ENCODE results near the gene LRRC18.

Gene LRRC18

DNA sequence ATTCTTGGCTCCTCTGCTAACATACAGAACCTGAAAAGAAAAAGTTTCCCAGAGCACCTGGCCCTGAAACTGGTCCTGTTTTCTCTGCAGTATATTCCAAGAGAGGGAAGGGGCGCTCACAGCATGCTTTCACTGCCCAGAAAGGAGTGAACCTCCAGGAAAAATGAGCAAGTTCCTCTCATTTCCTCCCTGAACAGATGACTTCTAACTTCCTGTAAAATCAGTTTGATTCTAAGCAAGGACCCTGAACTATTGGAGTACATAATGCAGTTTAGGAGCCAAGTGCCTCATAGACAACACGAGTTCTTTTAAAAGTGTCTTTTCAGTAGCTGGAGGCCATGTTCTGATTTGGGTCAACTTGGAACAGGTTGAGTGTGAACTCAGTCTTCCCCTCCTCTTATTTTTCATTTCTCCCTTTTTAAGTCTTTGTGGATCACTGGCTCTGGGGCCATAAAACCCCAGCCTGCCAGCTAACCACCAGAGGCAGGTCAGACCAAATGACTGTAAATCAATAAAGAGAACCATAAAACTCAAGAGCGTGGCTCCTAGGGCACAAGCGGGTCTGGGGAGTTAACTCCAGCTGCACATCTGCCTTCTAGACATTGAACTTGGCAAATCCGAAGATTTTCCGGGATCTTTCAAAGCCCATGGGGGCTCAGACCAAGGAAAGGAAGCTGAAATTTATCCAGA, 5.9 kb upstream of the LRRC18 start:
- no peak for DNase-seq

- no peak for DNase-seq
These were observed 4.5 kb upstream of the LRRC18 start for GRCh38 chr10:48944171-48944570.

GRCh38 chr10:48943096-48943495, 3.5 kb upstream of the LRRC18 start:
- no peak for DNase-seq

GRCh38 chr10:48941427-48942075, 1.9 kb upstream of the LRRC18 start:
- DNase-seq = no peak

DNA sequence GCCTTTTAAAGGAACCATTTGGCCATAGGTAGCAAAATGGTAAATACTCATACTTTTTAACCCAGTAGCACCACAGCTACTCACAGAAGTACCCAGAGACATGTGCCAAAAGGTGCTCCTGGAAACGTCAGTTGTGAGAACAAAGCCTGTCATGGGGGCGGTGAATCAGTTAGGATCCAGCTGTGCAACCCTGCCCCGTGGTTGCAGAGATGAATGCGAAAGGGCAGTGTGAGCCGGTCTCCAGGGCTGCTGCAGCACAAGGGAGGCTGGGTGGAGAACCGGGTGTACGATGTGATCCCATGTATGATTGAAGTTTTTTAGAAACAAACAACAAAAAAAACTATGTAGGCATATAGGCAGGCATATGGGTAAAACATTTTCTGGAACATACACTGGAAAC, 1.3 kb upstream of the LRRC18 start:
- no peak for DNase-seq

DNA sequence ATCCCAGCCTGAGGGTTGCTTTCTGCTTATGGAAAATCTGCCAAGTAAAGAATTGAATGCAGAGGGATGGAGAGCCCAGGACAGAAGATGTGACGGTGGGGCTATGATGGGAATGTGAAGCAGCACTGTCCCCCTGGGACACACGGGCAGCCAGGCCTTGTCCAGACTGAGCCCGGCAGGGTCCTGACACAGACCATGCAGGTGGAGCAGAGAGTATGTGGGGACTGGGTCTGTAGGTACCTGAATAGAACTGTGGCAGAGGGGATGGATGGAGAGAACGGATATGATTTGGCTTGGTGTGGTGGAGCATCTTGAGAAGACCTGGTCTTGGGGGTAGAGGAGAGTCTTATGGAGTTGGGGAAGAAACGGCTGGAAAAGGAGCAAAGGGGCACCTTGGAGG, 732 bp upstream of the LRRC18 start:
- no peak for DNase-seq

DNA sequence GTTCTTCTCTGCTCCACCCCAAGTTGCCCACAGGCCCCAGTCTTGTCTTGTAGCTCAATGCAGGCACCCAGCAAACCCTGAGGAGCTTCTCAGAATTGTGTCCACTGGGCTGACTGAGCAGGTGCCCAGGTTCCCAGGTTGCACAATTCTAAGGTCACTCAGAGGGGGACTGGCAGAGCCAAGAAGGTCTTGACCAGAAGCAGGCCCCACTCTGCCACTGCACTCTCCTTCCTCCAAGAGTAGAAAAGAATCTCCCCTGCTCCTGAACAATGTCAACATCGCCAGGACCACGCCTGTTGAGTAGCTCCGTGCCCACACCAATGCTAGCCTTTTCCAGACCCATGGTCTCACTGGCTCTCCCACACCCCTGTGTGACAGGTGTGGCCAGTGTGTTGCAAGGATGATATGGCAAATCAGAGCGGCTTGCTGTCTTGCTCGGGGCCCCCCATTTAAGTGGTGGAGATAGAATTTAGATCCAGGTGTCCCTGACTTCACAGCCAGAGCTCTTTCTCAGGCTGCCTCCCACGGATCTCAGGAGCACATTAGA, 577 bp downstream of the LRRC18 start:
- DNase-seq = no peak

GRCh38 chr10:48938281-48938680, 1.4 kb downstream of the LRRC18 start:
- DNase-seq = no peak

- DNase-seq = no peak
These were observed 1.8 kb downstream of the LRRC18 start for GRCh38 chr10:48937796-48938195.

- DNase-seq = no peak
These were observed 4.1 kb downstream of the LRRC18 start for GRCh38 chr10:48935577-48935976.

DNA sequence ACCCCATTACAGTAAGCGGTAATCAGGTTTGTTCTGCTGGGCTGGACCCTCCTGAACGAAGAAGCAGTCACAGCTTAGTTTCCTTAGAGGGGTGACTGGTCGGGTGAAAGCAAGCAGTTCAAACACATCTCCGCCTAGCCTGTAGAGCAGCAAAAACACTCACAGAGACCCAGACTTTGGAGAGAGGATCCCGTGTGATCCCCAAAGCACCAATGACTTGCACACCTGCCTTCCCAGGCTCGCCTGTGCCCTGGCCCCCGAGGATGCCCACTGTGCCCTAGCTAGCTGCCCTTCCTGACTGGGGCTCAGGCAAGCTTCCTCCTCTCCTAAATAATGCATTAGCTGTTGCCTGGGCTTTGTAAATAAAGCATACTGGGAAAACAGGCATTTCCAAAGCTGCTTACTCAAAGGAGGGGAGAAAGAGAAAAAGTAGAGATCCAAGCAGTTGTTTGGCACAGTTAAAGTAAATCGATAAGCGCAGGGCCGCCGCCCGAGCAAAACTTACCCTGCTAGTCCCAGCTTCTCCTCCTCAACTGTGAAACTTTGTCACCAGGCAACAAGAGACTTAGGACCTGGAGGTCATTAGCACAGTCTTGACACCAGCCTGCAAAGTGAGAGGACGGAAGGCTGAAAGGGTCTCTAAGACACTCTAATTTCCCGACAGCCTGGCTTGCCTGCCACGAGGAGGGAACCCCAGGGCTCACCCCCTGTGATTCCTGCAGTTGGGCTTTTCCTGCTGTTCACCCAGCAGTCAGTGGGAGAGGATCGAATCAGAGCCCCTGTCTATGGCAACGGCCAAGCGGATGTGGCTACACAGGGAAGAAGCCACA, 4.8 kb downstream of the LRRC18 start:
- DNase-seq = no peak

- no peak for DNase-seq
These were observed 6.6 kb downstream of the LRRC18 start for GRCh38 chr10:48932831-48933664.

GRCh38 chr10:48931188-48931587, 8.5 kb downstream of the LRRC18 start:
- DNase-seq = no peak

DNA sequence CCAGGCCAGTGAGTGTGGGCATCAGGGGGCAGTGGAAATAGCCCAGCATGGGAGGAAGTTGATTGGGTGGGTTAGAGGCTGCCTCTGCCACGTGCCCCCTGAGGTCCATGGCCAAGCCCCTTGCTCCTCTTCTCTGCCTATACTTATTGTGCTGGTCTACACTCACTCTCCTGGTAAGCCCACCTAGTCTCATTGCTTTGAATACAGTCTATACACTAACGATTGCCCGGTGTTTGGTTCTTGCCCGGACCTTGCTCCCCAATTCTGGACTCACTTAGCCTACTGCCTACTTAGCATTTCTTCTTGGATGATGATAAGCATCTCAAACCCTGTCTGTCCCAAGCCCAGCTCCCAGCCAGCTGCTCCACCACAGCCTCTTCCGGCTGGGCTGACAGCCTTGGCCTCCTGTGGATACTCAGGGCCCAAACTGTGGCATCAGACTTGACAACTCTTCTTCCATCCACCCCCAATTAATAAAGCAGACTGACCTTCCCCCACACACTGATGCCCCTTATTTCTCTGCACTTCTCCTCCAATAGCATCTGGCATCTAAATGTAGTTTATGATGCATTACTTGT, 10.1 kb downstream of the LRRC18 start:
- DNase-seq = no peak

DNA sequence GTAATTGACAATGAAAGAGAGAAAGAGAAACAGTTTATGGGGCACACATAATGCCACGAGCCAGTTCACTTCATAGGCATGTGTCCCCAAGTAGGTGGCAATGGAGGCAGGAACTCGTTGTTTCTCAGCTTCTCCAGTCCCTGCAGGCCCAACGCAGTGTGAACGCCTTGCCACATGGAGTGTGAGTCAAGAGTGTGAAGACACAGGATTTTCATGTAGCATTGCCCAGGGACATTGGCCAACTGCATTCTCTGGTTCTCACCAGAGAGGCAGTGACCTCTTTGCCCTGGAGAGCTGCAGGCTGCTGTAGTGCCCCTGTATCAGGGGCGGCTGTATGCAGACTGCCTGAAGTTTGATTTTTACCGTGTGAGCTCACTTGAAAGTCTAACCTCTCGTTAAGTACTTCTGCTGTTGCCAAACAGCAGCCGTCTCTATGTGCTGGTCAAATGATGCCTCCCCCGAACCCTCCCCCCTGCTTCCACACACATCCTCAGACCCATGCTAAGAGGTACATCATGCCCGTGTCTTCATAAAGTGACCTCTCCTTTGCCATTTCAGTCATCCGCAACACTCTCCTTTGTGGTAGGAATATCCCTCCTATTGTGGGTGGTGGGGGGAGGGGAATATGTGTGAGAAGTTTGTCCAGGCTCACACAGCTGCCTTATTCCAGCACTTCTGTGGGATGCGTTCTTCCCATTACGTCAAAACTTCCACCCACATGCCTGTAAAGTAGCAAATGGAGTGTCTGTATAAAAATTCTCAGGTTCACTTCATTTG, 12.7 kb downstream of the LRRC18 start:
- no peak for DNase-seq

DNA sequence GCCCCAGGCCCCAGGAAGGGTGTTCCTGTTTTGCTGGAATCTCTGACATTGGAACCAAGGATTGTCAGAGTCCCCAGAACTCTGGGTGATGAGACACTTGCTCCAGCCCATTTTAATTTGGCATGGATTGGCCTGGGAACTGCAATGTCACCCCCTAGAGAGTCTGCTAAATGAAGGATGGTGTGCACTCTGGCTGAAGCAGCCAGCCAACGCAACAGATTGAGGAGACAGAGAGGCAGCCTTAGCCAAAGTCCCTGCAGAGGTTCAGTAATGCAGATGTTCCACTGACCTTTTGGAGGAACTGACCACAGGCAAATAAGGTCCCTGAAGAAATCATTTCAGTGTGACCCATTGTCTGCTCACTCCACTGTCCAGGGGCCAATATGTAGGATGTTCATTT, 13.4 kb downstream of the LRRC18 start:
- no peak for DNase-seq

DNA sequence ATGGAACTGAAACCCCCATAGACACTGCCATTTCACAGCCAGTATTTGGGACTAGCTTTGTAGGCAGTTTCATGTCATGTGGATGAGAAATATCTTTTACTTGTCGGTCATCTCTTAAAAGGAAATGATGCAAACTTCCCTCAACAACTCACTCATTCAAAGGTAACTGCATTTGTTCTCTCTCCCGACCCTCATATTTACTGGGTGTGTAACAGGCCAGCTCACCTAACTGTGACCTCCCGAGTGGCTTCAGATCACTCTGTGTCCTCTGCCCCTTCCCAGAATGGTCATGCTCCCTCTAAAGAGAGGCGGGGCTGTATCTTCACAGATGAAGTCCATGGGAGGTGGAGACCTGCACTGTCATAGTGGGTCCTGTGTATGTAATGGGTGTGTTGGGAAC, 14.7 kb downstream of the LRRC18 start:
- no peak for DNase-seq

DNA sequence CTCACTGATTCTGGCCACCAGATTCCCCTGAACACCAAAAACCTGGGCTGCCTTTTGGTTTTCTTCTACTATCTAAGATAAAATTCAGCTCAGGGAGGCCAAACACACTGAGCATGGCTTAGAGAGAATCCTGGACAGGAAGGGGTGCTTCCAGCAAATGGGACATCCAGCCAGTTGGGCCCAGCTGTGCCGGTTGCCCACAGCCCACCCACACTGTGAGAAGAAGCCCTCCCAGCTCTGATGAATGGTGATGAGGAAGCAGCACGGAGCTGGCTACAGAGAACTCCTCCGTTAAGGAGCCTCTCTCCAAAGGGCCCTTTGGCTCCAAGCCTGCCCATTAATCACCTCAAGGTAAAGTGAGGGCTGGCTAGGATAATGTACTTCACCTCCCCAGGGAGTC, 15.9 kb downstream of the LRRC18 start:
- no peak for DNase-seq

- DNase-seq = no peak
These were observed 26.0 kb downstream of the LRRC18 start for GRCh38 chr10:48913674-48914073.

DNA sequence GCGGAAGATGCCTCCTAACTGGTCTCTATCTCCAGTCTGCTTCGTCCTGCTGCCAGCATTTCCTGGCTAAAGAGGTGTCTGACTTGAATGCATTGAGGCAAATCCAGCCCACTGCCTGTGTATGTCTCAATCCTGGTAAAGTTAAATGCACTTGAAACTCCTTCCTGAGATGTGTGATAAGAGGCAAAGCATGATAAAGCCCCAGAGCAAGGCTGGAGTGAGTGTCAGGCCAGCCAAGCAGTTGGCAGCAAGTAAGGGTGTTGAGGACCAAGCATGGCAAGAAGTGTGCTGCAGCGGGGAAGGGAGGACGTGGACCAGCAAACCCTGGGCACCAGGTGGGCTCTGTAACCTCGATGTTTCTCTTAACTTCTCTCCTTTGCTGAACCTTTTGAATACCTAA, 29.1 kb downstream of the LRRC18 start:
- no peak for DNase-seq

DNA sequence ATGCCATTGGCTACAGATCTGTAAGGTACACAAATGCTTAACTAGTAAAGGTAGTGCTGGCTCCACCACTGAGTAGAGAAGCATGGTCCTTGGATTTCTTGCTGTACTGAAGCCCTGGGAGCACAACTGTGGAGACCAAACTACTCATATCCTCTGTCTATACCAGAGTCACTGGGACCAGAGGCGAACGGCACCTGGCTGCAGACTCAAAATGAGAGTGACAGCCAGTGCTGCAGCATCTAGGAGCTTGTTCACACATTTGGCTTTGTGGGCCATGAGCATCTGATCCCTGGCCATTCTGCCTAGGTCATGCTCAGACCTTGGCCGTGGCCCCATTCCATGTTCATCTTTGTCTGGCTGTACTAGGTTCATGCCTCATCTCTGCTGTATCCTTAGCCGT, 31.9 kb downstream of the LRRC18 start:
- no peak for DNase-seq

GRCh38 chr10:48906841-48907240, 32.8 kb downstream of the LRRC18 start:
- DNase-seq = no peak
